Medulla oblongata (tissue), 1 donor: ENCODE results near the gene GPR161.
"Not testable (repeated sequence)": the region's sequence is repeated elsewhere in the genome, so short reads cannot be mapped to it uniquely, and the experiment has no call there.

Experiments used
- DNase-seq: peaks from one replicate; pipeline ENCODE4 v3.0.0-alpha.2; 2015; ENCODE audit errors: extremely low spot score

The GPR161 gene

GRCh38 chr1:168136709-168137514 is at the start of gene GPR161:
Gene GPR161, minus strand, starts transcription at chr1:168136930. Its CDS starts 32,080 bp downstream, at chr1:168104850.
- DNase-seq: peak; percentile 15

DNA sequence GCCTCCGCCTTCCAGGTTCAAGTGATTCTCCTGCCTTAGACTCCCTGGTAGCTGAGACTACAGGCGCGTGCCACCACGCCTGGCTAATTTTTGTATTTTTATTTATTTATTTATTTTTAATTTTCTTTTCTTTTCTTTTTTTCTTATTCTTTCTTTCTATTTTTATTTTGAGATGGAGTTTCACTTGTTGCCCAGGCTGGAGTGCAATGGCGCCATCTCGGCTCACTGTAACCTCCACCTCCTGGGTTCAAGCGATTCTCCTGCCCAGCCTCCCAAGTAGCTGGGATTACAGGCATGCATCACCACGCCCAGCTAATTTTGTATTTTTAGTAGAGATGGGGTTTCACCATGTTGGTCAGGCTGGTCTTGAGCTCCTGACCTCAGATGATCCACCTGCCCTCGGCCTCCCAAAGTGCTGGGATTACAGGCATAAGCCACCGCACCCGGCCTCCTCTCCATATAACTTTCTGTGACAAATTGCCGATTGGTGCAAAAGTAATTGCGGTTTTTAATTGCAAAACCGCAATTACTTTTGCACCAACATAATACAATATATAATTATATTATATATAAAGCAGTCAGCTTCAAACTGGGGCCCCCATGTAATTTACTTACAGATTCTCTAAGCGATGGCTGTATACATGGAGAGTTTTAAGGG is 44.5 kb upstream of the GPR161 start:
- DNase-seq: not testable (repeated sequence)

DNA sequence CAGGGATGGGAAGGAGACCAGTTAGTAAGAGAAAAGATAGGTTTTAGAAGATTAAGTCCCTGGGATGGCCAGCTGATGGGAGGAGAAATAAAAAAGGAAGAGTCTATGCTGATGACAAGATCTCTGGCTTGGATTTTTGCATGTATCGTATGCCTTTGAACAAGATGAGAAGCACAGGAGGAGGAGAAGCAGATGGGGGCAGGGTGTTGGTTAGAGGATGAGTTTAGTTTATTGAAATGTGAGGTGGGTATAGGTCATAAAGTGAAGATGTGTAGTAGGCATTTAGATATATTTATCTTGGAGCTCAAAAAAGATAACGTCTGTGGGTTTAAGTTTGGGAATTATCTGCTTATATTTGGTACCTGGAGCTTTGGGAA is 43.4 kb upstream of the GPR161 start:
- DNase-seq: peak; percentile 8

- peak; percentile 21 for DNase-seq
These were observed 42.9 kb upstream of the GPR161 start for GRCh38 chr1:168179438-168180147.

DNA sequence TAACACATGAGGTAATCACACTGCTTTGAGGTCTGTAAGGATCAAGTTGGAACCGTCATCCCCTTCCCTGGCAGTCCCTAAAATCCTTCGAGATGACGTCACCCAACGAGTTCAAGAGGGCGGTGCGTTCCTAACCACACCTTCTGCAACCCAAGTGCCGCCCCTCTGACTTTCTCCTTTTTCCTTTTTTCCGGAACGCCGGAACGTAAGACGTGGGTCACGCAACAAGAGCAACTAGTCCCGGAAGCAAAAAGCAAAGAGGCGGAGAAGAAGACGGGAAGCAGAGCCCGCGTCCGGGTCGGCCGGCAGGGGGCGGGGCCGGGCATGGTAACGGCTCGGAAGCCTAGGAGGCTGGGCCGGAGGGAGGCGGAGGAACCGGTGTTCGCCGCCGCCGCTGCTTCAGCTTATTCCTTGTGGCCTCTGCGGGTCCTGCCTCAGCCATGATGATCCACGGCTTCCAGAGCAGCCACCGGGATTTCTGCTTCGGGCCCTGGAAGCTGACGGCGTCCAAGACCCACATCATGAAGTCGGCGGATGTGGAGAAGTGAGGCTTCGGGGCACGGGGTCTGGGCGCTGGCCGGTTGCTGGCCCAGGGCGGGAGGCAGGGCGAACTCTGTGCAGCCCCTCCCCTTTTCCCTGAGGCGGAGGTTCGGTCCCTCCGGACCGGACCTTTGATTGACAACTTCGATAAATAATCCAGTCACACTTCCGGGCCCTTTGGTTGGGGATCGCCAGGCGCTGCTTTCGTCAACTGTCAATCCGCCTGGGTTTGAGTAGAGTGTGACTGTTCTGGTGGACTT is 42.1 kb upstream of the GPR161 start, which contains the start of gene TIPRL:
TIPRL (plus strand) TSS at position 325 of the 800 bp plus-strand sequence; CDS start at position 441, 116 bp downstream.
- peak; percentile 97 for DNase-seq

DNA sequence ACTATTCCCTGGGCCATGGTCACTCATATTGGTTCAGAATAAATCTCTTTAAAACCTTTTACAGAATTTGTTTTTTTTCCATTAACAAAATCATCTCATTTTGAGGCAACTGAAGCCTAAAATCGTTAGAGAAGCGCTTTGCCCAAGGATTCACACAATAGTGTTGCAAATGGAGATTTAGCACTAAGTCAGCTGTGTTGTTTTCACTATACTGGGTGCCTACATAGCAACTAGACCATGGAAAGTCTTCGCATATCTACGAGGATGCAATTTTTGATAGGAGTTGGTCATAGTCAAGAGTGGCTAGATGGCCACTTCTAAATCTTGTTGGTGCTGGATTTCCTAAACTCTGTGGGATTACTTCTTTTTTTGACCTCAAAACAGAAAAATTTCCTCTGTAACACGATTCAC is 41.5 kb upstream of the GPR161 start:
- DNase-seq: no peak

GRCh38 chr1:168172250-168172915 is 35.7 kb upstream of the GPR161 start:
- no peak for DNase-seq

GRCh38 chr1:168170564-168171508 is 34.1 kb upstream of the GPR161 start:
- no peak for DNase-seq

- no peak for DNase-seq
These were observed 31.1 kb upstream of the GPR161 start for GRCh38 chr1:168167806-168168205.

- DNase-seq: no peak
These were observed 28.0 kb upstream of the GPR161 start for GRCh38 chr1:168164771-168165170.

- DNase-seq: no peak
These were observed 26.9 kb upstream of the GPR161 start for GRCh38 chr1:168163670-168164069.

- DNase-seq: no peak
These were observed 24.7 kb upstream of the GPR161 start for GRCh38 chr1:168161459-168161858.

- DNase-seq: no peak
These were observed 23.2 kb upstream of the GPR161 start for GRCh38 chr1:168159979-168160378.

DNA sequence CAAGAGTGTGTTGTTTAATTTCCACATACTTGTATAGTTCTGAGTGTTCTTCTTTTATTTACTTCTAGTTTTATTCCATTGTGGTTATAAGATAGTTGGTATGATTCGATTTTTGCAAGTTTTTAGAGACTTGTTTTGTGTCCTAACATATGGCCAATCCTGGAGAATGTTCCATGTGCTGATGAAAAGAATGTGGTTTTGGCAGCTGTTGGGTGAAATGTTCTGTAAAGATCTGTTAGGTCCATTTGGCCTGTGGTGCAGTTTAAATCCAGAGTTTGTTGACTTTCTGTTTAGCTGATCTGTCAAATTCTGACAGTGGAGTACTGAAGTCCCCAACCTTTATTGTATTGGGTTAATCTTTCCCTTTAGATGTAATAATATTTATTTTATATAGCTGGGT is 22.5 kb upstream of the GPR161 start:
- DNase-seq: no peak

- no peak for DNase-seq
These were observed 20.9 kb upstream of the GPR161 start for GRCh38 chr1:168157638-168158037.

- DNase-seq: no peak
These were observed 19.2 kb upstream of the GPR161 start for GRCh38 chr1:168155910-168156309.

GRCh38 chr1:168154707-168155106 is 18.0 kb upstream of the GPR161 start:
- not testable (repeated sequence) for DNase-seq

GRCh38 chr1:168151935-168152334 is 15.2 kb upstream of the GPR161 start:
- no peak for DNase-seq

- no peak for DNase-seq
These were observed 13.6 kb upstream of the GPR161 start for GRCh38 chr1:168150283-168150682.

DNA sequence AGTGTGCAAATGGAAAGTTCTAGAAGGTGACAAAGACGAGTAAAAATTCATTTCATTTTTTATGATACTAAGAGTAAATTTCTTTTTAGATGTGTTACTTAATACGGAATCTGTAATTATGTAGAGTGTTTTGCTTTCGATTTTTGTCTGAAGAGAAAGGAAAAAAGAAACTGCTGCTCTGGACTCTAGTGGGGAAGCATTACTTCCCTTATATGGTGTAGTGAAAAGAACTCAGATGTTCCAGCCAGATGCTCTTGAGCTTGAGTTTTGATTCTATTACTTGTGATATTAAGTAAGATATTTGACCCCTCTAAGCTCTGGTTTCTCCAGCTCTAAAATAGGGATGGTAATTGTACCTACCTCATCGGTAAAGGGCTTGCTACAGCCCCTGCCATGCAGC is 12.2 kb upstream of the GPR161 start:
- peak; percentile 28 for DNase-seq
